Trophoblast cell (in vitro differentiated cells and primary cell): ENCODE measurements around the gene PLCG1.

Experiments used
- DNase-seq, 2 donors: peaks; one replicate each; pipeline ENCODE4 v3.0.0-alpha.2; 2016
- H2AFZ ChIP-seq: 2 replicates; pipeline ENCODE4 v1.6.1; 2013; ENCODE audit warnings: low read length, moderate library complexity, mild to moderate bottlenecking; ENCODE audit not compliant: insufficient read depth, poor library complexity
- H2AK5ac ChIP-seq: 2 replicates; pipeline ENCODE4 v1.6.1; 2013; ENCODE audit warnings: mild to moderate bottlenecking, low read length
- H2BK120ac ChIP-seq: 2 replicates; pipeline ENCODE4 v1.6.1; 2013; ENCODE audit warnings: low read length, mild to moderate bottlenecking, moderate library complexity; ENCODE audit not compliant: insufficient read depth, poor library complexity
- H2BK12ac ChIP-seq: 2 replicates; pipeline ENCODE4 v1.6.1; 2013; ENCODE audit warnings: mild to moderate bottlenecking, low read length, moderate library complexity
- H2BK5ac ChIP-seq: 2 replicates; pipeline ENCODE4 v1.6.1; 2013; ENCODE audit warnings: low read length, low read depth, moderate library complexity, mild to moderate bottlenecking; ENCODE audit not compliant: poor library complexity
- H3K14ac ChIP-seq: 2 replicates; pipeline ENCODE4 v1.6.1; 2013; ENCODE audit warnings: mild to moderate bottlenecking, low read length
- H3K18ac ChIP-seq: 2 replicates; pipeline ENCODE4 v1.6.1; 2013; ENCODE audit warnings: mild to moderate bottlenecking, low read length
- H3K23ac ChIP-seq: 2 replicates; pipeline ENCODE4 v1.6.1; 2013; ENCODE audit warnings: low read length
- H3K27ac ChIP-seq: 2 replicates; pipeline ENCODE4 v1.5.1; 2013; ENCODE audit warnings: low read depth, mild to moderate bottlenecking, inconsistent platforms, low read length, moderate library complexity
- H3K27me3 ChIP-seq: 2 replicates; pipeline ENCODE4 v1.6.1; 2013; ENCODE audit warnings: inconsistent platforms, mild to moderate bottlenecking, low read length, moderate library complexity; ENCODE audit not compliant: insufficient read depth
- H3K36me3 ChIP-seq, 2 experiments: 1 replicate in 1 of 2; 2 replicates in 1 of 2; pipeline ENCODE4 v1.6.1; 2013; ENCODE audit warnings: low read length in 2 of 2, mild to moderate bottlenecking in 2 of 2, moderate library complexity in 1 of 2; ENCODE audit not compliant: insufficient read depth in 2 of 2, control insufficient read depth in 1 of 2
- H3K4ac ChIP-seq: 2 replicates; pipeline ENCODE4 v1.6.1; 2013; ENCODE audit warnings: low read depth, mild to moderate bottlenecking, low read length, moderate library complexity
- H3K4me1 ChIP-seq, 2 experiments: 1 replicate in 1 of 2; 2 replicates in 1 of 2; pipeline ENCODE4 v1.6.1; 2013; ENCODE audit warnings: low read length in 2 of 2, mild to moderate bottlenecking in 2 of 2, moderate library complexity in 1 of 2; ENCODE audit not compliant: insufficient read depth in 2 of 2, control insufficient read depth in 1 of 2
- H3K4me2 ChIP-seq: 2 replicates; pipeline ENCODE4 v1.6.1; 2013; ENCODE audit warnings: inconsistent platforms, mild to moderate bottlenecking, low read length, moderate library complexity
- H3K4me3 ChIP-seq: 2 replicates; pipeline ENCODE4 v1.5.1; 2013; ENCODE audit warnings: mild to moderate bottlenecking, low read depth, low read length, inconsistent platforms
- H3K79me1 ChIP-seq: one replicate; pipeline ENCODE4 v1.6.1; 2013; ENCODE audit warnings: low read length
- H3K79me2 ChIP-seq: 2 replicates; pipeline ENCODE4 v1.6.1; 2013; ENCODE audit warnings: low read length, mild to moderate bottlenecking; ENCODE audit not compliant: control insufficient read depth, insufficient read depth, poor library complexity
- H3K9ac ChIP-seq: 2 replicates; pipeline ENCODE4 v1.6.1; 2013; ENCODE audit warnings: mild to moderate bottlenecking, low read length
- H3K9me3 ChIP-seq: 2 replicates; pipeline ENCODE4 v1.6.1; 2013; ENCODE audit warnings: low read depth, mild to moderate bottlenecking, control low read depth, inconsistent platforms, low read length; ENCODE audit not compliant: insufficient read depth
- H4K12ac ChIP-seq: 2 replicates; pipeline ENCODE4 v1.6.1; 2013; ENCODE audit warnings: low read depth, mild to moderate bottlenecking, low read length, moderate library complexity
- H4K8ac ChIP-seq: 2 replicates; pipeline ENCODE4 v1.6.1; 2013; ENCODE audit warnings: low read depth, mild to moderate bottlenecking, low read length, moderate library complexity
- H4K91ac ChIP-seq: one replicate; pipeline ENCODE4 v1.6.1; 2013; ENCODE audit warnings: low read depth, mild to moderate bottlenecking, low read length, moderate library complexity
- WGBS: extraction: QIAGEN DNeasy Blood & Tissue Kit; methylation state at CpG from one replicate; pipeline ENCODE4 v1.1.7; 2013; ENCODE audit warnings: missing lambda C conversion rate; ENCODE audit not compliant: insufficient read length, insufficient coverage; ENCODE audit errors: extremely low coverage; 5-methylcytosine and 5-hydroxymethylcytosine counted together

PLCG1 gene

GRCh38 chr20:41198443-41198842, 61.1 kb downstream of the PLCG1 start:
- Histone ChIP-seq H3K18ac (no peak overlapping the region), H2BK120ac (no peak overlapping the region), H4K12ac (no peak overlapping the region), H3K27me3 (no peaks in the 10 kb centered on the region), H3K4me1 (no peaks in the 10 kb centered on the region), H3K79me2 (no peaks in the 10 kb centered on the region), H4K8ac (no peak overlapping the region), H3K4me2 (no peak overlapping the region), H3K9ac (no peak overlapping the region), H2BK5ac (no peak overlapping the region), H2AK5ac (no peak overlapping the region), H4K91ac (no peak overlapping the region), H3K9me3 (peaks cover 4% of the 10 kb centered on the region), H3K4me3 (no peak overlapping the region), H3K27ac (no peak overlapping the region), H3K23ac (no peak overlapping the region), H3K79me1 (no peaks in the 10 kb centered on the region), H3K36me3 (peaks cover 0 to 2% of the 10 kb centered on the region in 2 experiments), H2AFZ (no peak overlapping the region), H3K14ac (no peak overlapping the region), H2BK12ac (no peak overlapping the region), H3K4ac (no peak overlapping the region)
- no peak for DNase-seq
- no CpG with 5 or more reads among the region's 4 CpGs for WGBS

DNA sequence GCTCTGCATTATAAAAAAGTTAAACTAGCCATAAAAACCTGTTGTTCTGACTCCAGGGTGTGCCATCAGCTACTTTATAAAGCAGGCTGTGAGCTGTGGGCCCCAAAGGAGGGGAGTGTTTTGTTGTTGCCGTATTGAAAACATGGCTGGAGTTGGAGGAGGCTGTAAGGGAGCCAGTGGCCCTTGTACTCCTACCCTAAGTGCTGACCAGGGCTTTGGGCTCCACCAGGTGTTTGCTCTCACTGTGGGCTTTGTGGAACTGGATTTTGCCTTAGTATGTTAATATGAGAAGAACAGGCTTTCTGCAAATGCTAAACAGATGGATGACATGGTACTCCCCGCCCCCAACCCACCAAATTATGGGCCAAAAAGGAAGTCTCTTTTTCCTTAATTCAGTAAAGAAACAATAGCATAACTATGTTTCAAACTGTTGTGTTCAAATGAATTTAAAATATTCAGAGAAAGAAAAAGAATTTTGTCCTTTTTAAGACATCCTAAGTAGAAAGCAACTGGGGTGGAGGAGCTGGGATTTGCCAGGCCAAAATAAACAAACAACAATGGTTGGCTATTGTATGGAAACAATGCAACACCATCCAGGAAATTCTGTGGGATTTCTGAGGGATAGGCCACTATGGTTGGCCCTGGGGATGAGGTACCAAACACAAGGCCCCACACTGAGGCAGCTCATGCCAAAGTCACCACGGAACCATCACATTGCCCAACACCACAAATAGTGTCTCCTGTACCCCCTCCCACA, 63.3 kb downstream of the PLCG1 start:
- Histone ChIP-seq H3K18ac (no peak overlapping the region), H2BK120ac (no peak overlapping the region), H3K23ac (no peak overlapping the region), H3K36me3 (peaks cover 0 to 2% of the 10 kb centered on the region in 2 experiments), H3K9me3 (peaks cover 4% of the 10 kb centered on the region), H4K91ac (no peak overlapping the region), H4K12ac (no peak overlapping the region), H3K9ac (no peak overlapping the region), H2BK12ac (no peak overlapping the region), H3K4ac (no peak overlapping the region), H3K4me1 (no peaks in the 10 kb centered on the region), H3K79me2 (no peaks in the 10 kb centered on the region), H3K27ac (no peak overlapping the region), H2AK5ac (no peak overlapping the region), H2BK5ac (no peak overlapping the region), H4K8ac (no peak overlapping the region), H3K4me2 (no peak overlapping the region), H2AFZ (no peak overlapping the region), H3K14ac (no peak overlapping the region), H3K79me1 (no peaks in the 10 kb centered on the region), H3K27me3 (no peaks in the 10 kb centered on the region), H3K4me3 (no peak overlapping the region)
- no CpG with 5 or more reads among the region's 3 CpGs for WGBS
- DNase-seq, result no peak

DNA sequence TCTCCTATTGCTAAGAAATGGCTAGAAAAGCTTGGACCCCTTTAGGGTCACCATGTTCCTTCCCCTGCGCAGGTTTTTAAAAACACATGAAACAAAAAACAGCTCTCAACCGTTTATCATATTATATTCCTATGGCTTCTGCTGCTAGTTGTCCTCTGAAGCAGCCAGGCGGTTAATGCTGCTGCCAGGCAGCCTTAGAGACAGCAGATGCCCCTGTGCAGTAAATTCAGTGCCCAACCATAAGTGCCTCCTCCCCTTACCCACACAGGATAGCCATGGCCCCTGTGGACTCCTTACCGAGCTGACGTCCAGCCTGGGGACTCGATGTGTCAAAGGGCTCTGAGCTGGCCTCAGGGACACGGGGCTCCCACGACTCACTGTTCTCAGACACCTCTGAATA, 64.4 kb downstream of the PLCG1 start:
- no peak overlapping the region for H4K8ac ChIP-seq
- H2AFZ ChIP-seq, result no peak overlapping the region
- no peak overlapping the region for H3K4ac ChIP-seq
- no peak overlapping the region for H3K27ac ChIP-seq
- no peak overlapping the region for H2AK5ac ChIP-seq
- H3K4me1 ChIP-seq, result no peaks in the 10 kb centered on the region
- peaks cover 4% of the 10 kb centered on the region for H3K9me3 ChIP-seq
- H3K4me3 ChIP-seq, result no peak overlapping the region
- no peak overlapping the region for H3K23ac ChIP-seq
- no peak overlapping the region for H3K4me2 ChIP-seq
- no peaks in the 10 kb centered on the region for H3K79me2 ChIP-seq
- H2BK12ac ChIP-seq, result no peak overlapping the region
- no peak overlapping the region for H3K14ac ChIP-seq
- no peaks in the 10 kb centered on the region for H3K27me3 ChIP-seq
- no peak overlapping the region for H3K9ac ChIP-seq
- no peak overlapping the region for H4K12ac ChIP-seq
- no peak overlapping the region for H3K18ac ChIP-seq
- no peak for DNase-seq
- peaks cover 0 to 2% of the 10 kb centered on the region in 2 experiments for H3K36me3 ChIP-seq
- H4K91ac ChIP-seq, result no peak overlapping the region
- H2BK5ac ChIP-seq, result no peak overlapping the region
- H3K79me1 ChIP-seq, result no peaks in the 10 kb centered on the region
- H2BK120ac ChIP-seq, result no peak overlapping the region
- no CpG with 5 or more reads among the region's 8 CpGs for WGBS

DNA sequence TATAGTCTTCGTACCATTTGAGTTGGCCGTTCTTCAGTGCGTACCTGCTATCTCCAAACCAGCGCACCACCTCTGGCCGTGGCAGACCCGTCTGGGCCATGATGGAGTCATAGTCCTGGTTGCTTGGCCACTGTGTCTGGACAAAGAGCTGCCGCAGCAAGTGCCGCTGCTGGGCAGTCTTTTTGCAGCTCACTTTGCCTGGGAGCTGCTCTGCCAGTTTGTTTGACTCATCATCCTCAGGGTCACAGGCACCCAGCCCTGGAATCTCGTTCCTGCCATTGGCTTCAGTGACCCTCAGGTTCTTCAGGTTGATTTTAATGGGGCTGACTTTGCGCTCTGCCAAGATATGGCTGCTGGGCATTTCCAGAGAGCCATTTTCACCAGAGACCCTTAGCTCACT, 65.1 kb downstream of the PLCG1 start:
- H3K79me1 ChIP-seq, result no peaks in the 10 kb centered on the region
- H2AFZ ChIP-seq, result no peak overlapping the region
- no peaks in the 10 kb centered on the region for H3K79me2 ChIP-seq
- no peak overlapping the region for H3K27ac ChIP-seq
- H3K9ac ChIP-seq, result no peak overlapping the region
- H3K23ac ChIP-seq, result no peak overlapping the region
- no peak overlapping the region for H3K4ac ChIP-seq
- H4K91ac ChIP-seq, result no peak overlapping the region
- H3K14ac ChIP-seq, result no peak overlapping the region
- no CpG with 5 or more reads among the region's 10 CpGs for WGBS
- no peak overlapping the region for H2BK120ac ChIP-seq
- no peak overlapping the region for H3K18ac ChIP-seq
- no peak overlapping the region for H4K8ac ChIP-seq
- no peaks in the 10 kb centered on the region for H3K4me1 ChIP-seq
- no peaks in the 10 kb centered on the region for H3K27me3 ChIP-seq
- H3K4me3 ChIP-seq, result no peak overlapping the region
- peaks cover 0 to 2% of the 10 kb centered on the region in 2 experiments for H3K36me3 ChIP-seq
- no peak overlapping the region for H3K4me2 ChIP-seq
- H3K9me3 ChIP-seq, result peaks cover 4% of the 10 kb centered on the region
- no peak overlapping the region for H4K12ac ChIP-seq
- no peak overlapping the region for H2BK12ac ChIP-seq
- H2AK5ac ChIP-seq, result no peak overlapping the region
- no peak overlapping the region for H2BK5ac ChIP-seq
- no peak for DNase-seq
